Measurements from ENCODE around the gene DMXL1. TPM values are rescaled to one million over a fixed set of nuclear protein-coding genes. Genes with fewer than 3 reads are reported as not detected.
"Not testable (repeated sequence)": the region's sequence is repeated elsewhere in the genome, so short reads cannot be mapped to it uniquely, and the experiment has no call there.

DMXL1 gene
- total RNA-seq, 1 experiment from 2014 or later: 20.6 TPM

- no peak overlapping the region for H3K9ac ChIP-seq (ENCODE audit: low read length)
- no peaks in the 10 kb centered on the region for H3K79me2 ChIP-seq (ENCODE audit: low read length)
- peaks cover 8% of the 10 kb centered on the region; the same call in 1 of the 2 replicates for H3K4me1 ChIP-seq (ENCODE audit: insufficient read depth, low read length)
- no peaks in the 10 kb centered on the region for H3K9me3 ChIP-seq (ENCODE audit: low read length)
- H2AFZ ChIP-seq (ENCODE audit: low read length): no peak overlapping the region
- no TSS peak for BruUV-seq (replicated peaks)
- intact Hi-C loops (cut with micrococcal nuclease): no loop called here
- H3K9me2 ChIP-seq (replicated peaks; ENCODE audit: low read length): no peaks in the 10 kb centered on the region
- H4K20me1 ChIP-seq (ENCODE audit: low read length): no peaks in the 10 kb centered on the region
- H3K36me3 ChIP-seq (ENCODE audit: low read depth, low read length): no peaks in the 10 kb centered on the region
- no peak for TF ChIP-seq EZH2phosphoT487 (IDR thresholded peaks at IDR 0.05; ENCODE audit: borderline replicate concordance, low read length)
- no peak for TF ChIP-seq EZH2 (IDR thresholded peaks at IDR 0.05; ENCODE audit: low read length, unreplicated experiment)
- H3K27ac ChIP-seq (ENCODE audit: low read length): no peak overlapping the region
- ATAC-seq (no peak), DNase-seq (no peak)
- ChIA-PET POLR2A (ENCODE audit: unreplicated experiment) (no interaction called here), CTCF (no interaction called here)
- H3K4me3 ChIP-seq (ENCODE audit: low read length): no peak overlapping the region
- no peaks in the 10 kb centered on the region for H3K27me3 ChIP-seq (ENCODE audit: low read length)
- no peaks in the 10 kb centered on the region for H3F3A ChIP-seq (ENCODE audit: low read length, unreplicated experiment)
- no peak overlapping the region for H3K4me2 ChIP-seq (ENCODE audit: low read length)
Observed at GRCh38 chr5:119177226-119177625, 106.3 kb downstream of the DMXL1 start.

- no peak for DNase-seq
- H3K4me2 ChIP-seq (ENCODE audit: low read length): no peak overlapping the region
- intact Hi-C loops (cut with micrococcal nuclease): no loop called here
- H3K4me3 ChIP-seq (ENCODE audit: low read length): no peak overlapping the region
- no TSS peak for BruUV-seq (replicated peaks)
- CTCF ChIA-PET: no interaction called here
- peaks cover 8% of the 10 kb centered on the region; the same call in 1 of the 2 replicates for H3K4me1 ChIP-seq (ENCODE audit: insufficient read depth, low read length)
- POLR2A ChIA-PET (ENCODE audit: unreplicated experiment): no interaction called here
- no peaks in the 10 kb centered on the region for H4K20me1 ChIP-seq (ENCODE audit: low read length)
- no peaks in the 10 kb centered on the region for H3F3A ChIP-seq (ENCODE audit: low read length, unreplicated experiment)
- TF ChIP-seq EZH2 (IDR thresholded peaks at IDR 0.05; ENCODE audit: low read length, unreplicated experiment) (no peak), EZH2phosphoT487 (IDR thresholded peaks at IDR 0.05; ENCODE audit: borderline replicate concordance, low read length) (no peak), CTCF (conservative IDR thresholded peaks at IDR 0.05; ENCODE audit: low read depth, low read length) (no peak)
- H3K9me3 ChIP-seq (ENCODE audit: low read length): no peaks in the 10 kb centered on the region
- H3K36me3 ChIP-seq (ENCODE audit: low read depth, low read length): no peaks in the 10 kb centered on the region
- ATAC-seq: no peak
- H2AFZ ChIP-seq (ENCODE audit: low read length): no peak overlapping the region
- no peaks in the 10 kb centered on the region for H3K9me2 ChIP-seq (replicated peaks; ENCODE audit: low read length)
- H3K27me3 ChIP-seq (ENCODE audit: low read length): no peaks in the 10 kb centered on the region
- H3K27ac ChIP-seq (ENCODE audit: low read length): no peak overlapping the region
- H3K9ac ChIP-seq (ENCODE audit: low read length): no peak overlapping the region
- H3K79me2 ChIP-seq (ENCODE audit: low read length): no peaks in the 10 kb centered on the region
Observed at GRCh38 chr5:119178435-119178834, 107.5 kb downstream of the DMXL1 start.

- no peaks in the 10 kb centered on the region for H3K9me2 ChIP-seq (replicated peaks; ENCODE audit: low read length)
- no peaks in the 10 kb centered on the region for H3K27me3 ChIP-seq (ENCODE audit: low read length)
- peak; percentile 28 for DNase-seq
- H2AFZ ChIP-seq (ENCODE audit: low read length): no peak overlapping the region
- H3K36me3 ChIP-seq (ENCODE audit: low read depth, low read length): no peaks in the 10 kb centered on the region
- POLR2A ChIA-PET (ENCODE audit: unreplicated experiment): no interaction called here
- peaks cover 8% of the 10 kb centered on the region; the same call in 1 of the 2 replicates for H3K4me1 ChIP-seq (ENCODE audit: insufficient read depth, low read length)
- no peaks in the 10 kb centered on the region for H3F3A ChIP-seq (ENCODE audit: low read length, unreplicated experiment)
- no peak overlapping the region for H3K27ac ChIP-seq (ENCODE audit: low read length)
- intact Hi-C loops (cut with micrococcal nuclease): no loop called here
- no peaks in the 10 kb centered on the region for H3K79me2 ChIP-seq (ENCODE audit: low read length)
- H3K4me2 ChIP-seq (ENCODE audit: low read length): no peak overlapping the region
- H3K9ac ChIP-seq (ENCODE audit: low read length): no peak overlapping the region
- no peaks in the 10 kb centered on the region for H3K9me3 ChIP-seq (ENCODE audit: low read length)
- H4K20me1 ChIP-seq (ENCODE audit: low read length): no peaks in the 10 kb centered on the region
- CTCF ChIA-PET: no interaction called here
- no peak for TF ChIP-seq EZH2phosphoT487 (IDR thresholded peaks at IDR 0.05; ENCODE audit: borderline replicate concordance, low read length)
- TF ChIP-seq EZH2 (IDR thresholded peaks at IDR 0.05; ENCODE audit: low read length, unreplicated experiment): no peak
- TF ChIP-seq CTCF (conservative IDR thresholded peaks at IDR 0.05; ENCODE audit: low read depth, low read length): no peak
- no TSS peak for BruUV-seq (replicated peaks)
- peak; percentile 62; the same call in 1 of the 2 replicates for ATAC-seq
- H3K4me3 ChIP-seq (ENCODE audit: low read length): no peak overlapping the region
Observed at GRCh38 chr5:119179857-119180641, 109.2 kb downstream of the DMXL1 start.

- H3K79me2 ChIP-seq (ENCODE audit: low read length); H2AFZ ChIP-seq (ENCODE audit: low read length); DNase-seq; intact Hi-C loops (cut with micrococcal nuclease); BruUV-seq (replicated peaks); H3K9me2 ChIP-seq (replicated peaks; ENCODE audit: low read length); H3F3A ChIP-seq (ENCODE audit: low read length, unreplicated experiment); H4K20me1 ChIP-seq (ENCODE audit: low read length); H3K9ac ChIP-seq (ENCODE audit: low read length); H3K27me3 ChIP-seq (ENCODE audit: low read length); H3K36me3 ChIP-seq (ENCODE audit: low read depth, low read length); H3K4me3 ChIP-seq (ENCODE audit: low read length); H3K9me3 ChIP-seq (ENCODE audit: low read length); H3K4me1 ChIP-seq (ENCODE audit: insufficient read depth, low read length); H3K27ac ChIP-seq (ENCODE audit: low read length); CTCF ChIA-PET; ATAC-seq; H3K4me2 ChIP-seq (ENCODE audit: low read length); POLR2A ChIA-PET (ENCODE audit: unreplicated experiment): not testable (repeated sequence)
Observed at GRCh38 chr5:119185512-119185911, 114.6 kb downstream of the DMXL1 start.
